UCSD-AML1 (cell line): ENCODE measurements around the gene USP10.

Experiments
- DNase-seq: peaks from one replicate; lab custom pipeline; 2025; ENCODE audit not compliant: unreplicated experiment; lab: John Stamatoyannopoulos, UW

Gene USP10

GRCh38 chr16:84699147-84699711, 571 bp upstream of the USP10 start:
- no peak for DNase-seq

GRCh38 chr16:84700446-84701300, 873 bp downstream of the USP10 start:
- DNase-seq = no peak

GRCh38 chr16:84703681-84704080, 3.9 kb downstream of the USP10 start:
- no peak for DNase-seq

GRCh38 chr16:84704253-84704652, 4.5 kb downstream of the USP10 start:
- no peak for DNase-seq

- DNase-seq = no peak
Measured at GRCh38 chr16:84706856-84707255, 7.1 kb downstream of the USP10 start.

- DNase-seq = no peak
Measured at GRCh38 chr16:84709609-84710008, 9.8 kb downstream of the USP10 start.

GRCh38 chr16:84710686-84711085, 10.9 kb downstream of the USP10 start:
- DNase-seq = no peak

- no peak for DNase-seq
Measured at GRCh38 chr16:84712138-84712671, 12.4 kb downstream of the USP10 start.

GRCh38 chr16:84712801-84713775, 13.3 kb downstream of the USP10 start:
- no peak for DNase-seq

GRCh38 chr16:84714028-84714427, 14.2 kb downstream of the USP10 start:
- peak; percentile 44 for DNase-seq

- DNase-seq = no peak
Measured at GRCh38 chr16:84715424-84715823, 15.6 kb downstream of the USP10 start.

GRCh38 chr16:84715854-84716253, 16.1 kb downstream of the USP10 start:
- no peak for DNase-seq

GRCh38 chr16:84716740-84717139, 16.9 kb downstream of the USP10 start:
- no peak for DNase-seq

- DNase-seq = no peak
Measured at GRCh38 chr16:84717484-84717883, 17.7 kb downstream of the USP10 start.

GRCh38 chr16:84720177-84720579, 20.4 kb downstream of the USP10 start:
- DNase-seq = no peak

- no peak for DNase-seq
Measured at GRCh38 chr16:84722068-84722467, 22.3 kb downstream of the USP10 start.

- DNase-seq = no peak
Measured at GRCh38 chr16:84723906-84724305, 24.1 kb downstream of the USP10 start.

GRCh38 chr16:84724606-84725309, 25.0 kb downstream of the USP10 start:
- DNase-seq = no peak

- DNase-seq = no peak
Measured at GRCh38 chr16:84725481-84726078, 25.8 kb downstream of the USP10 start.

GRCh38 chr16:84726079-84726668, 26.4 kb downstream of the USP10 start:
- DNase-seq = peak; percentile 87
